SK-N-SH treated with all-trans-retinoic acid at 6 μM for 48 hours (cell line): ENCODE data around the gene KHDRBS1.

Source experiments
- ATAC-seq: fragments of 200-7000 bp; cut with Tn5 transposase; 3 replicates; pipeline ENCODE4 v1.9.1; 2020; ENCODE audit warnings: mild to moderate bottlenecking, moderate library complexity
- ARNTL ChIP-seq: fragments of 450-650 bp; formaldehyde crosslinking; IDR thresholded peaks from 2 replicates; pipeline ENCODE4 v1.5.0; 2020; ENCODE audit warnings: low read depth, mild to moderate bottlenecking, moderate library complexity, borderline replicate concordance
- BACH2 ChIP-seq: fragments of 250-450 bp; sonication (Bioruptor Pico); IDR thresholded peaks from 2 replicates; pipeline ENCODE4 v1.9.0; 2021; ENCODE audit warnings: mild to moderate bottlenecking, borderline replicate concordance
- CREB5 ChIP-seq: fragments of 250-450 bp; sonication (Bioruptor Pico); IDR thresholded peaks from 2 replicates; pipeline ENCODE4 v1.5.1; 2020; ENCODE audit warnings: low read depth, mild to moderate bottlenecking, moderate library complexity
- CSDC2 ChIP-seq: fragments of 250-450 bp; sonication (Bioruptor Pico); IDR thresholded peaks from 2 replicates; pipeline ENCODE4 v1.5.0; 2020; ENCODE audit warnings: mild to moderate bottlenecking, moderate library complexity
- CSRNP3 ChIP-seq: fragments of 250-450 bp; sonication (Bioruptor Pico); IDR thresholded peaks from 2 replicates; pipeline ENCODE4 v1.5.1; 2021; ENCODE audit warnings: mild to moderate bottlenecking, moderate library complexity
- GLIS3 ChIP-seq: fragments of 250-450 bp; sonication (Bioruptor Pico); IDR thresholded peaks from 2 replicates; pipeline ENCODE4 v1.5.0; 2020; ENCODE audit warnings: mild to moderate bottlenecking, moderate library complexity
- ISL1 ChIP-seq: fragments of 250-450 bp; sonication (Bioruptor Pico); IDR thresholded peaks from 2 replicates; pipeline ENCODE4 v2.1.2; 2022; ENCODE audit warnings: mild to moderate bottlenecking, moderate library complexity
- OSR1 ChIP-seq: fragments of 250-450 bp; sonication (Bioruptor Pico); IDR thresholded peaks from 2 replicates; pipeline ENCODE4 v1.8.0; 2022; ENCODE audit warnings: moderate library complexity, mild to moderate bottlenecking, inconsistent platforms
- PPARA ChIP-seq: fragments of 250-450 bp; sonication (Bioruptor Pico); IDR thresholded peaks from 2 replicates; pipeline ENCODE4 v1.5.0; 2020; ENCODE audit warnings: mild to moderate bottlenecking, borderline replicate concordance
- RARB ChIP-seq: fragments of 250-450 bp; sonication (Bioruptor Pico); IDR thresholded peaks from 2 replicates; pipeline ENCODE4 v1.8.0; 2021; ENCODE audit warnings: mild to moderate bottlenecking, moderate library complexity
- SNAI2 ChIP-seq: fragments of 250-450 bp; sonication (Bioruptor Pico); IDR thresholded peaks from 2 replicates; pipeline ENCODE4 v1.5.0; 2020; ENCODE audit warnings: mild to moderate bottlenecking, moderate library complexity
- TCF4 ChIP-seq: fragments of 250-450 bp; sonication (Bioruptor Pico); IDR thresholded peaks from 2 replicates; pipeline ENCODE4 v1.8.0; 2021; ENCODE audit warnings: mild to moderate bottlenecking, moderate library complexity, borderline replicate concordance
- TOX ChIP-seq: fragments of 250-450 bp; sonication (Bioruptor Pico); IDR thresholded peaks from 2 replicates; pipeline ENCODE4 v1.8.0; 2021; ENCODE audit warnings: mild to moderate bottlenecking, moderate library complexity, borderline replicate concordance
- ZC3H10 ChIP-seq: fragments of 250-450 bp; sonication (Bioruptor Pico); IDR thresholded peaks from 2 replicates; pipeline ENCODE4 v1.5.1; 2021; ENCODE audit warnings: mild to moderate bottlenecking, moderate library complexity
- ZFP3 ChIP-seq: fragments of 250-450 bp; sonication (Bioruptor Pico); IDR thresholded peaks from 2 replicates; pipeline ENCODE4 v1.5.0; 2020; ENCODE audit warnings: mild to moderate bottlenecking, moderate library complexity
- ZNF565 ChIP-seq: fragments of 450-650 bp; formaldehyde crosslinking; conservative IDR thresholded peaks from 2 replicates; pipeline ENCODE4 v1.5.0; 2020; ENCODE audit warnings: low read depth, mild to moderate bottlenecking, moderate library complexity
- ZNF70 ChIP-seq: fragments of 450-650 bp; formaldehyde crosslinking; IDR thresholded peaks from 2 replicates; pipeline ENCODE4 v1.5.0; 2020; ENCODE audit warnings: mild to moderate bottlenecking, moderate library complexity
- ZNF8 ChIP-seq: fragments of 450-650 bp; formaldehyde crosslinking; IDR thresholded peaks from 2 replicates; pipeline ENCODE4 v1.5.0; 2020; ENCODE audit warnings: mild to moderate bottlenecking, moderate library complexity
- TF ChIP-seq, protein P1 (sequence below): fragments of 250-450 bp; sonication (Bioruptor Pico); IDR thresholded peaks from 2 replicates; pipeline ENCODE4 v1.8.0; 2020; ENCODE audit warnings: mild to moderate bottlenecking, moderate library complexity, borderline replicate concordance
- TF ChIP-seq, protein P2 (sequence below): fragments of 250-450 bp; sonication (Bioruptor Pico); IDR thresholded peaks from 2 replicates; pipeline ENCODE4 v1.5.0; 2020; ENCODE audit warnings: mild to moderate bottlenecking, moderate library complexity

Gene KHDRBS1

DNA sequence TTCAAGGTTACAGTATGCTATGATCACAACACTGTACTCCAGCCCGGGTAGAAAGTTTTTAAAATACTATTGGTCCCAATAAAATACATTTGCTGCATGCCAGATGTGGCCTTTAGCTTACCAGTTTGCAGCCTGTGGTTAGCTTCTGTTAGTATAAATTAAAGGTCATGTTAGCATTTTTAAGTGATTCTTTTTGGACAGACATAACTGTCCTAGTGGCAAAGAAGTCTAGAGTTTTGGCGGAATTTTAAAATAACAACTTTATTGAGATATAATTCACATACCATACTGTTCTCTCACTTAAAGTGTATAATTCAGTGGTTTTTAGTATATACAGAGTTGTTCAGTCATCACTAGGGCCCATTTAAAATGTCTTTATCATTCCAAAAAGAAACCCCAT, 34.8 kb downstream of the KHDRBS1 start:
- TF ChIP-seq CSDC2 (CRISPR knock-in tag) (no peak), CREB5 (CRISPR knock-in tag) (no peak), OSR1 (CRISPR knock-in tag) (no peak), ZNF565 (no peak), GLIS3 (CRISPR knock-in tag) (no peak), ZNF8 (CRISPR knock-in tag) (no peak), BACH2 (CRISPR knock-in tag) (no peak), CSRNP3 (CRISPR knock-in tag) (no peak), ZNF70 (CRISPR knock-in tag) (no peak), ZFP3 (CRISPR knock-in tag) (no peak), SNAI2 (CRISPR knock-in tag) (no peak), ZC3H10 (CRISPR knock-in tag) (no peak), ARNTL (no peak), PPARA (CRISPR knock-in tag) (no peak), RARB (CRISPR knock-in tag) (no peak), TOX (CRISPR knock-in tag) (no peak), TCF4 (CRISPR knock-in tag) (no peak), ISL1 (CRISPR knock-in tag) (no peak)
- TF ChIP-seq, protein P1, sequence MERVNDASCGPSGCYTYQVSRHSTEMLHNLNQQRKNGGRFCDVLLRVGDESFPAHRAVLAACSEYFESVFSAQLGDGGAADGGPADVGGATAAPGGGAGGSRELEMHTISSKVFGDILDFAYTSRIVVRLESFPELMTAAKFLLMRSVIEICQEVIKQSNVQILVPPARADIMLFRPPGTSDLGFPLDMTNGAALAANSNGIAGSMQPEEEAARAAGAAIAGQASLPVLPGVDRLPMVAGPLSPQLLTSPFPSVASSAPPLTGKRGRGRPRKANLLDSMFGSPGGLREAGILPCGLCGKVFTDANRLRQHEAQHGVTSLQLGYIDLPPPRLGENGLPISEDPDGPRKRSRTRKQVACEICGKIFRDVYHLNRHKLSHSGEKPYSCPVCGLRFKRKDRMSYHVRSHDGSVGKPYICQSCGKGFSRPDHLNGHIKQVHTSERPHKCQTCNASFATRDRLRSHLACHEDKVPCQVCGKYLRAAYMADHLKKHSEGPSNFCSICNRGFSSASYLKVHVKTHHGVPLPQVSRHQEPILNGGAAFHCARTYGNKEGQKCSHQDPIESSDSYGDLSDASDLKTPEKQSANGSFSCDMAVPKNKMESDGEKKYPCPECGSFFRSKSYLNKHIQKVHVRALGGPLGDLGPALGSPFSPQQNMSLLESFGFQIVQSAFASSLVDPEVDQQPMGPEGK (CRISPR knock-in tag), result no peak
- TF ChIP-seq, protein P2, sequence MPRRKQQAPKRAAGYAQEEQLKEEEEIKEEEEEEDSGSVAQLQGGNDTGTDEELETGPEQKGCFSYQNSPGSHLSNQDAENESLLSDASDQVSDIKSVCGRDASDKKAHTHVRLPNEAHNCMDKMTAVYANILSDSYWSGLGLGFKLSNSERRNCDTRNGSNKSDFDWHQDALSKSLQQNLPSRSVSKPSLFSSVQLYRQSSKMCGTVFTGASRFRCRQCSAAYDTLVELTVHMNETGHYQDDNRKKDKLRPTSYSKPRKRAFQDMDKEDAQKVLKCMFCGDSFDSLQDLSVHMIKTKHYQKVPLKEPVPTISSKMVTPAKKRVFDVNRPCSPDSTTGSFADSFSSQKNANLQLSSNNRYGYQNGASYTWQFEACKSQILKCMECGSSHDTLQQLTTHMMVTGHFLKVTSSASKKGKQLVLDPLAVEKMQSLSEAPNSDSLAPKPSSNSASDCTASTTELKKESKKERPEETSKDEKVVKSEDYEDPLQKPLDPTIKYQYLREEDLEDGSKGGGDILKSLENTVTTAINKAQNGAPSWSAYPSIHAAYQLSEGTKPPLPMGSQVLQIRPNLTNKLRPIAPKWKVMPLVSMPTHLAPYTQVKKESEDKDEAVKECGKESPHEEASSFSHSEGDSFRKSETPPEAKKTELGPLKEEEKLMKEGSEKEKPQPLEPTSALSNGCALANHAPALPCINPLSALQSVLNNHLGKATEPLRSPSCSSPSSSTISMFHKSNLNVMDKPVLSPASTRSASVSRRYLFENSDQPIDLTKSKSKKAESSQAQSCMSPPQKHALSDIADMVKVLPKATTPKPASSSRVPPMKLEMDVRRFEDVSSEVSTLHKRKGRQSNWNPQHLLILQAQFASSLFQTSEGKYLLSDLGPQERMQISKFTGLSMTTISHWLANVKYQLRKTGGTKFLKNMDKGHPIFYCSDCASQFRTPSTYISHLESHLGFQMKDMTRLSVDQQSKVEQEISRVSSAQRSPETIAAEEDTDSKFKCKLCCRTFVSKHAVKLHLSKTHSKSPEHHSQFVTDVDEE (CRISPR knock-in tag), result no peak
- no peak for ATAC-seq

DNA sequence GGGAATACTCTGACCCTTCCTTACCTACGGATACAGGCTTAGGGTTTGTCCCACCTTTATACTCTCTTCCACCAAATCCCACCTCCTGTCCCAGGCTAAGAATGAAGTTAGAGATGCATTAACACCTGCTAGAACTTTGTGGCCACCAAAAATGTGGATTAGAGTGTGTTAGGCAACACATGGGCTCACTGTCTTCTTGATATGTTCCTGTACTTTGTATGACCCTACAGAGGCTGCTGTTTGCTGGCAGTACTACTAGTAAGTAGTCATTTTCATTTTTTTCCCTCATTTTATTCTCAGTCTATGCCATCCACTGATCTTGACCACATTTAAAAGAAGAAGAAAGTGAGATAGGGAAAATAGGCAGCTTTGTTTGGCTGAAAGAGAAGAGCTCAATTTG, 38.0 kb downstream of the KHDRBS1 start:
- no peak for TF ChIP-seq BACH2 (CRISPR knock-in tag)
- TF ChIP-seq PPARA (CRISPR knock-in tag), result no peak
- TF ChIP-seq ZNF8 (CRISPR knock-in tag), result no peak
- no peak for TF ChIP-seq TCF4 (CRISPR knock-in tag)
- no peak for TF ChIP-seq TOX (CRISPR knock-in tag)
- no peak for TF ChIP-seq ZFP3 (CRISPR knock-in tag)
- TF ChIP-seq, protein P2 (CRISPR knock-in tag), result no peak
- TF ChIP-seq CSDC2 (CRISPR knock-in tag), result no peak
- TF ChIP-seq, all 23 proteins: peak for 0
- no peak for ATAC-seq

DNA sequence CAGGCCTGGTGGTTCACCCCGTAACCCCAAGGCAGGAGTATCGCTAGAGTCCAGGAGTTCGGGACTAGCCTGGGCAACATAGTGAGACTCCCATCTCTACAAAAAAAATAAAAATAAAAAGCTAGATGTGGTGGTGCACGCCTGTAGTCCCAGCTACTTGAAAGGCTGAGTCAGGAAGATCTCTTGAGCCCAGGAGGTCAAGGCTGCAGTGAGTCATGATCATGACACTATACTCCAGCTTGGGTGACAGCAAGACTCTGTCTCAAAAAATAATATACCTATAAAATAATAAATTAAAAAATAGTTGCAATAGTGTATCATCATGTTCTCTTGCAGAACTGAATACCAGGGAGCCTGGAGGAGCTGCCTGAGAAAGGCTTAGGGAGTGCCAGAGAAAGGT, 39.2 kb downstream of the KHDRBS1 start:
- no peak for ATAC-seq
- TF ChIP-seq GLIS3 (CRISPR knock-in tag) (no peak), ZNF8 (CRISPR knock-in tag) (no peak), ZC3H10 (CRISPR knock-in tag) (no peak)
